WERI-Rb-1 (cell line): ENCODE results near the gene SLC7A5.

Experiments used
- DNase-seq: peaks from one replicate; pipeline ENCODE4 v3.0.0-alpha.2; 2020
- H3K27ac ChIP-seq: fragments of 250-450 bp; sonication (Bioruptor Pico); 2 replicates; pipeline ENCODE4 v1.5.1; 2020; ENCODE audit warnings: mild to moderate bottlenecking, moderate library complexity
- H3K27me3 ChIP-seq: fragments of 250-450 bp; sonication (Bioruptor Pico); 2 replicates; pipeline ENCODE4 v1.5.1; 2021; ENCODE audit warnings: mild to moderate bottlenecking, low read depth, moderate library complexity; ENCODE audit not compliant: insufficient read depth, severe bottlenecking
- H3K36me3 ChIP-seq: fragments of 250-450 bp; sonication (Bioruptor Pico); 2 replicates; pipeline ENCODE4 v1.5.1; 2020; ENCODE audit warnings: mild to moderate bottlenecking, moderate library complexity
- H3K4me3 ChIP-seq: 2 replicates; pipeline ENCODE4 v1.5.1; 2011; ENCODE audit warnings: low read depth, mild to moderate bottlenecking, control low read depth, low read length
- H3K9me3 ChIP-seq: fragments of 250-450 bp; sonication (Bioruptor Pico); 2 replicates; pipeline ENCODE4 v1.5.1; 2021; ENCODE audit warnings: mild to moderate bottlenecking, moderate library complexity; ENCODE audit not compliant: severe bottlenecking
- TF ChIP-seq, protein P1 (sequence below): IDR thresholded peaks from 2 replicates; pipeline ENCODE4 v1.5.1; 2011; ENCODE audit warnings: low read depth, mild to moderate bottlenecking, control low read depth, inconsistent platforms, low read length

Gene SLC7A5

GRCh38 chr16:87849419-87850008 lies 19.8 kb downstream of the SLC7A5 start:
- no peak overlapping the region for H3K27ac ChIP-seq
- no peak overlapping the region for H3K4me3 ChIP-seq
- H3K9me3 ChIP-seq = no peaks in the 10 kb centered on the region
- H3K36me3 ChIP-seq = peaks cover 34% of the 10 kb centered on the region
- no peak for DNase-seq
- TF ChIP-seq, protein P1, sequence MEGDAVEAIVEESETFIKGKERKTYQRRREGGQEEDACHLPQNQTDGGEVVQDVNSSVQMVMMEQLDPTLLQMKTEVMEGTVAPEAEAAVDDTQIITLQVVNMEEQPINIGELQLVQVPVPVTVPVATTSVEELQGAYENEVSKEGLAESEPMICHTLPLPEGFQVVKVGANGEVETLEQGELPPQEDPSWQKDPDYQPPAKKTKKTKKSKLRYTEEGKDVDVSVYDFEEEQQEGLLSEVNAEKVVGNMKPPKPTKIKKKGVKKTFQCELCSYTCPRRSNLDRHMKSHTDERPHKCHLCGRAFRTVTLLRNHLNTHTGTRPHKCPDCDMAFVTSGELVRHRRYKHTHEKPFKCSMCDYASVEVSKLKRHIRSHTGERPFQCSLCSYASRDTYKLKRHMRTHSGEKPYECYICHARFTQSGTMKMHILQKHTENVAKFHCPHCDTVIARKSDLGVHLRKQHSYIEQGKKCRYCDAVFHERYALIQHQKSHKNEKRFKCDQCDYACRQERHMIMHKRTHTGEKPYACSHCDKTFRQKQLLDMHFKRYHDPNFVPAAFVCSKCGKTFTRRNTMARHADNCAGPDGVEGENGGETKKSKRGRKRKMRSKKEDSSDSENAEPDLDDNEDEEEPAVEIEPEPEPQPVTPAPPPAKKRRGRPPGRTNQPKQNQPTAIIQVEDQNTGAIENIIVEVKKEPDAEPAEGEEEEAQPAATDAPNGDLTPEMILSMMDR = no peak
- H3K27me3 ChIP-seq = no peaks in the 10 kb centered on the region

GRCh38 chr16:87848676-87849345 lies 20.5 kb downstream of the SLC7A5 start:
- H3K27ac ChIP-seq = no peak overlapping the region
- peaks cover 34% of the 10 kb centered on the region for H3K36me3 ChIP-seq
- H3K27me3 ChIP-seq = no peaks in the 10 kb centered on the region
- DNase-seq = no peak
- TF ChIP-seq, protein P1 = no peak
- no peak overlapping the region for H3K4me3 ChIP-seq
- H3K9me3 ChIP-seq = no peaks in the 10 kb centered on the region

GRCh38 chr16:87847785-87848675 lies 21.3 kb downstream of the SLC7A5 start:
- no peak for DNase-seq
- TF ChIP-seq, protein P1 = no peak
- Histone ChIP-seq H3K36me3 (peaks cover 34% of the 10 kb centered on the region), H3K27me3 (no peaks in the 10 kb centered on the region), H3K4me3 (no peak overlapping the region), H3K9me3 (no peaks in the 10 kb centered on the region), H3K27ac (no peak overlapping the region)

DNA sequence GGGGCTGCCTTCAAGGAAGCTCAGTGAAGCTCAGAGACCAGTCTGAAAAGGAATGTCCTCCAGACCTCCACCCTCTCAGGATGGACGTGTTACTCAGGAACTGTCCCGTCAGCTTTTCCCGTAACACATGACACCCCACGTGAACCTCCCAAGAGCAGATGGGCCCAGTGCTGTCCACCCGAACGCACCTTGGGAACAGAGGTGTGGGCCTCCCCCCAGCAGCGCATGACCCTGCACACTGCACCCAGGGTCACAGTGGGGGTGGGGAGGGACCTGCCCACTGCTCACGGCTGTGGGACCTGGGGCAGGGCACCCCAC lies 21.9 kb downstream of the SLC7A5 start:
- Histone ChIP-seq H3K27me3 (no peaks in the 10 kb centered on the region), H3K27ac (no peak overlapping the region), H3K36me3 (peaks cover 34% of the 10 kb centered on the region), H3K9me3 (no peaks in the 10 kb centered on the region), H3K4me3 (no peak overlapping the region)
- no peak for DNase-seq
- TF ChIP-seq, protein P1 = no peak

GRCh38 chr16:87846705-87847466 lies 22.4 kb downstream of the SLC7A5 start:
- no peak overlapping the region for H3K27ac ChIP-seq
- no peak for DNase-seq
- no peak overlapping the region for H3K4me3 ChIP-seq
- no peaks in the 10 kb centered on the region for H3K9me3 ChIP-seq
- H3K36me3 ChIP-seq = peaks cover 34% of the 10 kb centered on the region
- no peaks in the 10 kb centered on the region for H3K27me3 ChIP-seq
- TF ChIP-seq, protein P1 = no peak
